Bronchial epithelial cell (primary cell): Measurements from ENCODE around the gene WDR4. TPM values are rescaled to one million over a fixed set of nuclear protein-coding genes. Genes with fewer than 3 reads are reported as not detected.
"Not testable (repeated sequence)": the region's sequence is repeated elsewhere in the genome, so short reads cannot be mapped to it uniquely, and the experiment has no call there.

Source experiments
- DNase-seq: peaks from one replicate; pipeline ENCODE4 v3.0.0-alpha.2; 2010; ENCODE audit warnings: low read depth
- FAIRE-seq: peaks from 2 replicates; lab custom pipeline; 2011; peaks lifted over from hg19 to GRCh38; lab: Jason Lieb, UNC
- H3K27me3 ChIP-seq: 2 replicates; pipeline ENCODE4 v1.5.1; 2011; ENCODE audit warnings: low read length; ENCODE audit not compliant: control insufficient read depth, insufficient read depth
- H3K36me3 ChIP-seq: 2 replicates; pipeline ENCODE4 v1.5.1; 2011; ENCODE audit warnings: low read length; ENCODE audit not compliant: control insufficient read depth, insufficient read depth
- H3K4me3 ChIP-seq: 2 replicates; pipeline ENCODE4 v1.5.1; 2011; ENCODE audit warnings: mild to moderate bottlenecking, low read depth, low read length, control low read depth
- CTCF ChIP-seq: IDR thresholded peaks from 2 replicates; pipeline ENCODE4 v1.5.1; 2011; ENCODE audit warnings: mild to moderate bottlenecking, moderate library complexity, low read length, control low read depth, inconsistent platforms; ENCODE audit not compliant: insufficient read depth, severe bottlenecking
- total RNA-seq: library from RNA; depleted of rRNA; stranded (reverse); fragments of >200 nt; gene quantifications from 2 replicates; pipeline ENCODE4 v1.2.1, GENCODE V29; 2014

Gene WDR4
- total RNA-seq, 1 donor from 2014 or later, result 28.4 TPM

GRCh38 chr21:42922918-42923317 is 43.6 kb upstream of the WDR4 start:
- TF ChIP-seq CTCF, result no peak
- no peak for FAIRE-seq

DNA sequence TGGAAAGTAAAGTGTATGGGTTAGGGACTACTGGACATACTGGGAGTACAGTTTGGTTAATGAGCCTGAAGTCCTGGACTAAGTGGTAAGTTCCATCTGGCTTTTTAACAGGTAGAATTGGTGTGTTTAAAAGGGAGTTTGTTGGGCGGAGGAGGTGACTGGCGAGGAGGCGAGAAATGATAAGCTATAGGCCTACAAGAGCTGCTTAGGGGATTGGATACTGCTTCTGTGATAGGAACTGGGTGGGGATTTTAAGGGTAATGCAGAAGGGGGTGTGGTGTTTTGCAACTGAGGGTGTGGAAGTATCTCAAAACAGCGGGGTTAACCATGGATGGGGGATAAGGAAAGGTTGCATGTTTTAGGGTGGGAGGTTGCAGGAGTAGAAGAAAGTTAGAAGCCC is 42.6 kb upstream of the WDR4 start:
- Histone ChIP-seq H3K27me3 (no peaks in the 10 kb centered on the region), H3K36me3 (no peaks in the 10 kb centered on the region), H3K4me3 (no peak overlapping the region)
- TF ChIP-seq CTCF, result no peak
- no peak for FAIRE-seq
- no peak for DNase-seq

More at GRCh38 chr21:42922918-42923317, 43.6 kb upstream of the WDR4 start:
- H3K4me3 ChIP-seq, result no peak overlapping the region
- no peaks in the 10 kb centered on the region for H3K36me3 ChIP-seq
- H3K27me3 ChIP-seq, result no peaks in the 10 kb centered on the region
- DNase-seq, result no peak

- DNase-seq (no peak), FAIRE-seq (no peak)
- Histone ChIP-seq H3K4me3 (no peak overlapping the region), H3K27me3 (no peaks in the 10 kb centered on the region), H3K36me3 (no peaks in the 10 kb centered on the region)
- no peak for TF ChIP-seq CTCF
Observed at GRCh38 chr21:42918291-42918690, 39.0 kb upstream of the WDR4 start.

DNA sequence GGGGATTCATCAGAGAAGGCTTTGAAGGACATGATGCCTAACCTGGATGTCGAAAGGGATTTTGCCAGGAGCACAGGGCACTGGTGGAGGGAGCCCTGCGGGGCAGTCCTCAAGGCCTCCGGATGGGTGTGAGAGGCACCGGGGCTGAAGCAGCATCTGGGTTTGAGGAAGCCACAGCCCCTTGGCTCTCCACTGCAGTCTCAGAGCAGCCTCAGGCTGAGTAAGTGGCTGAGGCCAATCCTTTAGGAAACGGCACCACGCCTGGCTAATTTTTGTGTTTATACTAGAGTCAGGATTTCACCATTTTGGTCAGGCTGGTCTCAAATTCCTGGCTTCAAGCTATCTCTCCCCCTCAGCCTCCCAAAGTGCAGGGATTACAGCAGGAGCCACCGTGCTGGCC is 34.1 kb upstream of the WDR4 start:
- no peak for FAIRE-seq
- peaks cover 8% of the 10 kb centered on the region for H3K36me3 ChIP-seq

GRCh38 chr21:42911920-42912319 is 32.6 kb upstream of the WDR4 start:
- not testable (repeated sequence) for FAIRE-seq, H3K4me3 ChIP-seq, H3K36me3 ChIP-seq, H3K27me3 ChIP-seq
- peak; percentile 25 for DNase-seq

More for the DNA sequence above, 34.1 kb upstream of the WDR4 start:
- TF ChIP-seq CTCF, result no peak
- Histone ChIP-seq H3K4me3 (no peak overlapping the region), H3K27me3 (no peaks in the 10 kb centered on the region)
- no peak for DNase-seq

GRCh38 chr21:42908484-42908883 is 29.1 kb upstream of the WDR4 start:
- not testable (repeated sequence) for H3K4me3 ChIP-seq, DNase-seq, FAIRE-seq, H3K27me3 ChIP-seq
- peaks cover 20% of the 10 kb centered on the region for H3K36me3 ChIP-seq

DNA sequence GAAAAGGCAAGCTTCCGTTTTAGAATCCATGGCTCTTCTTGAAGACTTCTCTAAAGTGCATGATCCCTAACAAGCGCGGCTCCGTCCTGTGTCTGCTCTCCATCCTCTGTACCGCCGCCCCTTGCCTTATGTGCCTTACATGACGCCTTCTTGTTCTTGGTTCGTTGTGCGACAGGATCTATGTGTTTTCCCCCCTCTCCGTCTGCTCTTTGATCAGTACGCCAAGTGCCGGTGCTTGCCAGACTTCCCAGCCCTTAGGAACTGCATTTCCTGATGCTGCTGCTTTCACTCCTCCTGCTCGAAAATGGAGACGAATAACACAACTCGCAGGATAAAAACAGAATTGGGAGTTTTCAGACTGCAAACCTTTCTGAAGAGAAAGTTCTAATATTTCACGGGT is 26.9 kb upstream of the WDR4 start:
- Histone ChIP-seq H3K27me3 (no peaks in the 10 kb centered on the region), H3K4me3 (no peak overlapping the region), H3K36me3 (peaks cover 20% of the 10 kb centered on the region)
- TF ChIP-seq CTCF, result no peak
- DNase-seq, result no peak
- no peak for FAIRE-seq
